ENCODE results near the gene DLST.
"Not testable (repeated sequence)": the region's sequence is repeated elsewhere in the genome, so short reads cannot be mapped to it uniquely, and the experiment has no call there.

The DLST gene

DNA sequence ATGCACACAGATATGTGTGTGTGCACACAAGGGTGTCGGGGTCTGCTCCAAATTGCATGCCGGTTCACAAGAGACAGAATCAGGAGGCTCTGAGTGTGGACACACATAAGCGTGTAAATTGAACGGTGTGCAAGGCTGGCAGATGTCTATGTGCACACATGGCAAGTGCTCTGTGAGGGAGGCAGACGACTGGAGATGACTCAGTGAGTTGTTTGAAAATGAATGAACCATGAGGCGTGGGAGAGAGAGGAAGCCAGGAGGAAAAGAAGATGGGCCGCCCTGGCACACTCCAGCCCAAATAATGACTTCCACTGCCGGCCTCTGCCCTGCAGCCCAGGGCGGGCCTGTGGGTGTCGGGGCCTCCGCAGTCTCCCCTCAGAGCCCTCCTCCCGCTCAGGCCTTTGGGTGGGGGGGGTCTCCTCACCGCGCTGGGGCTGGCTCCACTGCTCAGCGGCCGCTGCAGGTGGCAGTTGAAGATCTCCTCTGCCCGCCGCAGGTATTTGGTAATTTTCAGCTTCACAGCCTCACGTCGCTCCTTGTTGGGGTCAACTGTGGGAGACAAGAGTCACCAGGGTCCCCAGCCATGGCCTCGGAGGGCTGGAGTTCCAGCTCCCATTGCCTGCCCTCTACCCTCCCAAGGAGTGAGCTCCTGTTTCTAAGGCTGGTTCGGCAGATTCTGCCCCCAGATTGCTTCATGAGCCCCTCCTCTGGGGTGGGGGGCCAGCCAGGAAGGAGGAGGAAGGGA is 37.9 kb downstream of the DLST start:
- DNase-seq: peak; percentile 35

DNA sequence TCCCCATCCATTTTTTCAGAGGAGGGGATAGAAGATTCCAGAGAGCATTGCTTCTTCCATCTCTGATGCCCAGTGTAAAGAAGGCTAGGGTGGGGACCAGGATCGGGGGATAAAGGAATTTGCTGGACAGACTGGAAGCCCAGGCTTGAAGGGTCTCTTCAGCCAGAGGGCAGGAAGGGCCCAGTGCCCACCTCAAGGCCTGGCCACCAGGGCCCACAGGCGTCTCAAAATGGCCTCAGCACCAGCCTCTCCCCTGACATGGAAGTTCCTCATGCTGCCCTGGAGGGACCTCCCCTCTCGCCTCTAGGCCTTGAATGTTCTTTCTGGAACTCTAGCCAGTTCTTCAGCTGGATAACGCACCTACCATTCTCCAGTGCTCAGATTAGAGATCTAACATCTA is 38.6 kb downstream of the DLST start:
- no peak for DNase-seq

DNA sequence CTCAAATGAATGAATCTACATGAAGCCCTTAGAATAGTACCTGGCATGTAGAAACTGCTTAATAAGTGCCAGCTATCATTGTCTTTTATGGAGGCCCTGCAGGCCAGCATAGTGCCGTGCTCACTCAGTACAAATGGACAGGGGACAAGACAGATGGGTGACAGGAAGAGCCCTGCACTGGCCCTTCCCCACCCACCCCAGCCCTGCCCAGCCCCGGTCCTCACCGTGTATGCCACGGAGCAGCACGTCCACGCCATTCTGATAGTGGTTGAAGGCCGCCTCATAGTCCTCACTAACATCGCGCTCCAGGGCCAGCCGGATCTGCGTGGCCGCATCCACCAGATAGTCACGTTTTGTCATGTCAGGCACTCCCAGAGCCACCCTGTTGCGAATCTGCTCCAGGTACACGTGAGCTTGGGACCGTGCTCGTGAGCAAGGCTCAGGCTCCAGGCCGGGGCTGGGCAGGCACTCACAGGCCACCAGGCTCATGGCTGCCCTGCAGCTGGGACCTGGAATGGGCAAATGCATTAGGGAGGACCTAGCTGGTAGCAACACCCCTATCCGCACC is 39.4 kb downstream of the DLST start:
- DNase-seq: no peak

DNA sequence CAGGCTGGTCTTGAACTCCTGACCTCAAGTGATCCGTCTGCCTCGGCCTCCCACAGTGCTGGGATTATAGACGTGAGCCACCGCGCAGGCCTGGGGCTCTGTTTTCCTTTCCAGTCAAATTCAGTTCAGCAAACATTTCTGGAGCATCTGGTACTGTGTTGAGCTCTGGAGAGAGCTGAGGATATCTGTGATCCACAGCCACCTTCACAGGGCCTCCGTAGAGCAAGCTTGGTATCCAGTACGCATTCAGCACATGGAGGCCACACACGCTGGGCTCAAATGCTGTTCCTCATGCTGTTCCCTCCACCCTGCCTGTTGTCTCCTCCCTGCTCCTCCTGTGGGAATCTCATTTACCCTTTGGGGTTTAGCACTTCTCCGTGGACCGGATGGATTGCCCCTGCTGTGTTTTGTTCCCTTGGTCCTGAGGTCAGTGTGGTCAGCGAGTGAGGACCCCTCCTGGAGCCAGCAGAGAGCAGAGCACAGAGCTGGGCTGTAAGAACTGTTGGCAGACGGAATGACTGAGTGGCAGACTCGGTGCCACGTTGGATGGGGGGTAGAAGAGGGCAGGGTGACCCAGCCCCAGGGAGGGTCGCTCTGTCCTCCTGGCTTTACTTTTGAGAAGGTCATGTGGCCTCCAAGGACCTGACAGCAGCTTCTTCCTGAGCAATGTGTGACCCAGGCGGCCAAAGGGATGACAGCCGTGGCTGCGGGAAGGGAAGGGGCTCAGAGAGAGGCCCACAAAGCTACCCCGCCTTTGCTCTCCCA is 40.5 kb downstream of the DLST start:
- no peak for DNase-seq

DNA sequence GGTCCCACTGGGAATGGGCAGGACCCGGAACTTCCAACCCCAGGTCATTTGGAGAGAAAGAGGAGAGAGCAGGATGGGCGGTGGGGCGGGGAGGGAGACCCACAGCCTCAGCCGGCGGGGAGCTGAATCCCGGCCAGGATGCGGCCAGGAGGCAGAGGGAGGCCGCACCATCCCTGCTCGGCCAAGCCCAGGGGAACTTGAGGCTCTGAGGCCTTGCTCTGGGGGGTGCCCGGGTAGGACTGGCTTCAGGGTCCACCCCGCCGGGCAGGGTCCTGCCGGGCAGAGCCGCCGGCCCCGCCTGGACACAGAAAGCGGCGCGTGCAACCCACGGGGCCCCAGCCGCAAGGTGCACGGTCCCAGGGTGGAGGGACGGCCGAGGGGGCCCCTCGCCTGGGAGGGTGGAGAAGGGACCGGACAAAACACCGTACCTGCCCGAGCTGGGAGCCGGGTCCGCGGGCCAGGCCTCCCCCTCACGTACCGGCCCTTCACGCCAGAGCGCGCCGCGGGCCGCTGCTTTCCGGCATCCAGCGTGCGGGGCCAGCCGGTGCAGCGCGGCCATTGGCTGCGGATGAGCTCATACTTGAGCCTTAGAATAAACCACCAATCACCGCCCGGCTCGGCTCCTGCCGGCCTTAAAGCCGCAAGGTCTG is 41.2 kb downstream of the DLST start, which contains the start of gene RPS6KL1:
RPS6KL1 (minus strand) TSS at position 509 of the 650 bp plus-strand sequence. CDS start 1,719 bp downstream, outside the sequence.
- DNase-seq: peak; percentile 78

DNA sequence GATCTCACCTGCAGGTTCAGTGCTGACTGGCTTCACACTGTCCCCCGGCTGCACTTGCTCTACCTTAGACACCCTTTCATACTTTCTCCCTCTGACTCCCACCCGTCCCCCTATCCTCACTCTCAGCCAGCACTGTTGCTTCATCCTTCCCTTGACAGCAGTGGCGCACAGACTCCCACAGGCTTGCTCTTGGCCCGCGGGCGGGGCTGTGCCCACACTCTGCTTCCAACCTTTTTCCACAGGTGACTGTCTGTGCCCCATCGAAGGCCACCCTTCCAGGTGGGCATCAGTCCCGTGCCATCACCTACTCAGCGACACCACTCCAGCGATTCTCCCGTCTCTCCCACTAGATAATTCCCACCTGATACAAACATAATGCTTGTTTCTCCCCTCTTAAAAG is 42.3 kb downstream of the DLST start:
- no peak for DNase-seq

DNA sequence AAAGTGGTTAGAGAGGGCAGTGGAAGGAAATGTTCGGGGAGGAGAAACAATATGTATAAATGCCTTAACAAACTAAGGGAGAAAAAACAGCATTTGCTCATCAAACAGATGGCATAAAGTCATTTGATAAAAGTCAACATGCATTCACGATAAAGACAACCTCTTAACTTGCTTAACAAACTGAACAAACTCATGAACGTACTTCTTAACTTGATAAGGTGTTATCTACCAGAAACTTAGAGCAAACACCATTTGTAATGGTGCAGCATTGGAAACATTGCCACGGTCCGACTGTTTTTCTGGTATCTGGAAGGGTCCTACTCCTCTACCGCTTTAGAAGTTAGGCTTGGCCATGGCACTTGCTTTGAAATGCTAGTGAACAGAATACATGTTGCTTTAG is 45.5 kb downstream of the DLST start:
- no peak for DNase-seq

DNA sequence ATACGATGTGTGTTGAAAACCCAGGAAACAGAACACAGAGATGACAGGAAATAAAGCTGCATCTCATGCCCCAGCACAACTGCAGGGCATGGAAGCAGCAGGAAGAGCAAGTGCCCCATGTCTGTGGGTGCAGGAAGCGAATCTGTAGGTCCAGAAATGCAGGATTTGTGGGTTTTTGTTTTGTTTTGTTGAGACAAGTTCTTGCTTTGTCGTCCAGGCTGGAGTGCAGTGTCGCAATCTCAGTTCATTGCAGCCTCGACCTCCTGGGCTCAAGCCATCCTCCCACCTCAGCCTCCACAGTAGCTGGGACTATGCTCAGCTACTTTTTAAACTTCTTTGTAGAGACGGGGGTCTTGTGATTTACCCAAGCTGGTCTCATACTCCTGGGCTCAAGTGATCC is 47.5 kb downstream of the DLST start:
- no peak for DNase-seq

DNA sequence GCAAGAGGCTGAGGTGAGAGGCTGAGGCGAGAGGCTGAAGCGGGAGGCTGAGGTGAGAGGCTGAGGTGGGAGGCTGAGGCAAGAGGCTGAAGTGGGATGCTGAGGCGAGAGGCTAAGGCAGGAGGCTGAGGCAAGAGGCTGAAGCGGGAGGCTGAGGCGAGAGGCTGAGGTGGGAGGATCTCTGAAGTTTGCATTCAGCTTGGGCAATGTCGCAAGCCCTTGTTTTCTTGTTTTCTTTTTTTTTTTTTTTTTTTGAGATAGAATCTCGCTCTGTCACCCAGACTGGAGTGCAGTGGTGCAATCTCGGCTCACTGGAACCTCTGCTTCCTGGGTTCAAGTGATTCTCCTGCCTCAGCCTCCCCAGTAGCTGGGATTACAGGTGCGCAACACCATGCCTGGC is 50.0 kb downstream of the DLST start:
- not testable (repeated sequence) for DNase-seq

DNA sequence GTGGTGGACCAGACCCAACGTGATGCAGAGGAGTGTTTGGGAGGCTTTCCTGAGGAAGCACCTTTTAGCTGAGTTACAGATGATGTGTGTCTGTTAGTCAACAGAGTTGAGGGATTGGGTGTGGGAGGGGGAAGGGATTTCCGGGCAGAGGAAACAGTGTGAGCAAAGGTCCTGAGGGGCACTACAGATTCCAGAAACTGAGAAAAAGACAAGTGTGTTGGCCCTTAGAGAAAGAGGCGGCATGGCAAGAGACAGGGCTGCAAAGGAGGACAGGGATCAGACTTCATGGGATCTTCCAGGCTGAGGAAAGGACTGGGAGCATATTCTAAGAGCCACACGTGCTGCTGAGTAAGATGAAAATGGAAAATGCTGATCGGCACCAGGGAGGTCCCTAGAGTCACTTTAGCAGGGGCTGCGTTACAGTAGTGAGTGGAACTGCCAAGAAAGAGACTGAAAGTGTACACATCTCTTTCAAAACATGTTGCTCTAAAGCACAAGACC is 50.7 kb downstream of the DLST start:
- peak; percentile 62 for DNase-seq

DNA sequence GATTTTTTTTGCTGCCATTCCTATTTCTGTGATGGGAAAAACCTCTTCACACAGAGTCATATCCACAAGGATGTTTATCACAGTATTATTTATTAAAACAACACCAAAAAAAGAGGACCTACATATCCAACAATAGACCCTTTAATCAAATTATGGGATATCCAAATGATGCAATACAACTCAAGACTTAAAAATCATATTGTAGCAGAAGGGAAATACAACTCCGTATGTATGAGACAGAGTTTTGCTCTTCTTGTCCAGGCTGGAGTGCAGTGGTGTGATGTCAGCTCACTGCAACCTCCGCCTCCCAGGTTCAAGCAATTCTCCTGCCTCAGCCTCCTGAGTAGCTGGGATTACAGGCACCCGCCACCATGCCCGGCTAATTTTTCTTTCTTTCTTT is 51.2 kb downstream of the DLST start:
- not testable (repeated sequence) for DNase-seq

DNA sequence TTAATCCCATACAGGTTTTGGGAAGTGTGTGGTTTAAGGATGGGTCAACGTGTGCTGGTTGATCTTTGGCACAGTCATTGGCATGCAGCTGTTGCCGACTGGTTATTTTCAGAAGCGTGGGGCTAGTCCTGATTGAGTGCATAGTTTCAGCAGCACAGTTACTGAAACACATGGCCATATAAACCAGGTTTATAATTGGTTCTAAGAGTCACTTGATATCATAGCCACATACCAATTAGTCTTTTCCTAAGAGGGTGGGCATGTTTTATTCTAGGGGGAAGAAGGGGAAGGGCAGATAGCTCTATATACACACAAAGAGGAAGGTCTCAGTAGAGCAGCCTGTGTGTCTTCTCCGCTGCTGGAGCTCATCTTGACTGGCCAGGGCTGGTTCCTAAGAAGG is 52.3 kb downstream of the DLST start:
- no peak for DNase-seq

DNA sequence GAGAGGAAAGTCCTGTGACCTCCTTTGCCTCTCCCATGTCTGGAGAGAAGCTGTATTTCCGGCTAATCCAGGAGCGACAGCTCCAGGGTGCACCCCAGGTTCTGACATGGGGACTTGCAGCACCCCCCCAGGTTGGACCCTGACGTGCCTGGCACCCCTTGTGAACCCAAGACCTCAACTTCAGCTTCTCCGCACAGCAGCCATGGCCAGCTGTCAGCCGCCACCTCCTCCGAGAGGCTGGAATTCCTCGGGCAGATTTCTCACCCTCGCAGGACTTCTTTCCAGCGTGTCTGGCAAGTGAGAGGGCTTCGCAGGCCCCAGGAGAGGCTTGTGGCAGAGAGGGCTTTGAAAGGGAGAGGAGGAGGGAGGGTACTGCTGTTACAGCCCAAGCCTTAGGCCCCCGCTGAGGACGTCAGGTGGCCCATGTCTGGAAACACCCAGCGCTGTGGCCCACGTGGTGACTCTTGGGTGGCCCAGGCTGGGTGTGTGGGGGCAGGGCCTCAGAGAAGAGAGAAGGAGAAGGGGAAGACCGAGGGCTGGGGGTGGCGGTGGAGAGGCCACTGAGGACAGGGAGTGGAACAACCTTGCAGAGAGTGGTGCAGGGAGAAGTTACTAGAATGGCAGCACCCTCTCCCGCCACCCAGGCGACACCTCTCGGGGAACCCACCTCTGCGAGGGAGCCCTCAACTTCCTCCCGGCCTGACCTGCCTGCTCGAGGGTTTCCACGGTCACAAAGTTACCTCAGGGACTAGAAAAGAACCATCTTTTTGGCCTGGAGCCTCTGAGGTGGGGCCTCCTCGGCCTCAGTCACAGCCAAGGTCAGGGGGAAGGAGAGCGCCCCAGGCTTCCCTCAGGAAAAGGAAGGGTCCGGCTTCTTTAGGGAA is 53.0 kb downstream of the DLST start:
- DNase-seq: no peak

DNA sequence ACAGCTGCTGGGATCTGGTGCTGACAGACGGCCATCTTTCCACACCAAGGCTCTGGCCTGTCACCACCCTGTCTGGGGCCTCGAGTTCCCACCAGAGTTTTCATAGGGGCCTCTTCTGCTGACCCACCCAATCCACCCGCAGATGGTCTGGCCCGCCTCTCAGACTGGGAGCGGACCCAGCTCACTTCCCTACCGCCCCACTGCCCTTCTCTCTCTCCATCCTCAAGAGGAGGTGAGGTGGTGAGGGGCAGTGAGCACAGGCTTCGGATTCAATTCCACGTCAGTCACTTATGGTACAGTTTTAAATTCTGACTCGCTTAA is 53.6 kb downstream of the DLST start:
- DNase-seq: no peak

DNA sequence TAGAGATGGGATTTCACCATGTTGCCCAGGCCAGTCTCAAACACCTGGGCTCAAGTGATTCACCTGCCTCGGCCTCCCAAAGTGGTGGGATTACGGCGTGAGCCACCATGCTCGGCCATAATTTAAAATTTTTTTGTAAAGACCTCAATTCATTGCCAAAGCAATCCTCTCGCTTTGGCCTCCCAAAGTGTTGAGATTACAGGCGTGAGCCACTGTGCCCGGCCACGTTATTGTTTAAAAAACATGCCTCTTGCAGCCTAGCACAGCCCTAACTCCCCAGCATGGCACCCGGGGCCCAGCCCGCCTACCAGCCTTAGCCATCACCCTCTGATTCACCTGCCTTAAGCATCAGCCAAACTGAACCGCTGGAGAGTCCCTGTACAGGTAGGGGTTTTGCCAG is 54.4 kb downstream of the DLST start:
- no peak for DNase-seq

DNA sequence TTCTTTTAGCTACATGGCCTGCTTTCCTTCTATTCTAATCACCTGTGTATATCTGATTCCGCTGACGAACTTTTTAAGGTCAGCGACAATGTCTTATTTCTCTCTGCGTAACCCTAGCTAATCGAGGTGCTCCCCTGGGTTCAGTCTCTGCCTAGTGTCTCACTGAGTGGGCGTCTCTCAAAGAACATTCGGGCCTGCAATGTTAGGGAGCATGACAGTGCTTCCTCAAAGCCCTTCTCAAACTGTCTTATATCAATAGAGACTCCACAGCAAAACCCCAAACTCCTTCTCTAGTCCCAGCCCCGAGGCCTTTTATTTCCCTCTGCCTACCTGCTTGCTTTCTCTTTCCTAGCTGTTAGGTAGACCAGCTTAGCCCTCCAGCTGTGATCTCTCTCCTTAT is 55.0 kb downstream of the DLST start:
- DNase-seq: no peak

DNA sequence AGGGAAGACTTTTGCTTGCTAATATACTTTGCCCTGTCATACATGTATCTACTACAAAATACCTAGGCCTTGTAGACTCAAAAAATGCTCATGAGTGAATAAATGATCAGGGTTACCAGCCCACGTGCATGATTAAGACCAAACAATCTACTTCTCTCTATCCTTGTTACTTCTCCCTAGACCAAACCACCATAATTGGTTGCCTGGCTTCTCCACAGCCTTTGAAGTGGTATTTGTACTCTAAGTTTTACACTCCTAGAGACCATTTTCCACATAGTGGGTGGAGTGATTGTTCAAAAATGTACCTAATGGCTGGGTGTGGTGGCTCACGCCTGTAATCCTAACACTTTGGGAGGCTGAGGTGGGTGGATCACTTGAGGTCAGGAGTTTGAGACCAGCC is 55.5 kb downstream of the DLST start:
- no peak for DNase-seq

DNA sequence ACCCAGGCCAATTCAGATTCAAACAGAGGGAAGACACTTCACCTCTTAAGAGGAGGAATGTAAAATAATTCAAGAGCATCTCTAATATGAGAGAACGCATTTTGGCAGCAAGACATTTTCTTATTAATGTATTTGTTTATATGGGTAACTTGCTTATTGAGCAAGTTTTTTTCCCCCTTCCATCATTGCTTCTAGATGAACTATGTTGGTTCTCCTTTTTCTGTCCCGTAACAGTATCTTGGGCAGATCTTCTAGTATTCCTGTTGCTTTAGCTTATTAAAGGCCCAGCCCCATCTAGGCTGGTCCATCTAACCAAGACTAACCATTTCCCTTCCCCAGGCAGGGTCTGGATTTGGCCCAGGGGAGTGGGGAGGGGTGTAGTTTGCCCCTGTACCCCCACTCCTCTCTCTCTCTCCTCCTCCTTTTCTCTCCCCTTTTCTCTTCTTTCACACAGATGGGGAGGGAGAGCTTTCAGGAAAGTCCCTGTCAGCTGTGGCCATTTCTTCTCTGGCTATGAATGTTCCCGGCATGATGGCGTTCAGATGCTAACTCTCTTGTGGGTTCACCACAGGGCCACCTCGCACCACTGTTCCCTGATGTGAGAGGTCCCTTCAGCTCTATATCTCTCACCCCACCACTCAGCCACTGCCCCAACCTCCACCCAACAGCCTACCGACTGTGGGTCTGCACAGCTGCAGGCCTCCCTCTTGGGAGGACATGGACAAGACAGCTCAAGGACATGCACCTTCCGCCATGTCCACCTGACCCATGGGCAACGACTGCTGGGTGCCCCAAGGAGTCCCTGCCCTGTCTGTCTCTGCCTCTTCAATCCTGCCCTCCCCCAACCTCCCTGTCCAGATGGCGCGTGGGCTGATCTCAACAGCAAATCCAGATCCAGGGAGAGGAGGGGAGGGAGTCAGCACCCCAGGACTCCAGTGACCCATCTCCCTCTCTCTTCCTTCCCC is 57.1 kb downstream of the DLST start:
- peak; percentile 47 for DNase-seq

DNA sequence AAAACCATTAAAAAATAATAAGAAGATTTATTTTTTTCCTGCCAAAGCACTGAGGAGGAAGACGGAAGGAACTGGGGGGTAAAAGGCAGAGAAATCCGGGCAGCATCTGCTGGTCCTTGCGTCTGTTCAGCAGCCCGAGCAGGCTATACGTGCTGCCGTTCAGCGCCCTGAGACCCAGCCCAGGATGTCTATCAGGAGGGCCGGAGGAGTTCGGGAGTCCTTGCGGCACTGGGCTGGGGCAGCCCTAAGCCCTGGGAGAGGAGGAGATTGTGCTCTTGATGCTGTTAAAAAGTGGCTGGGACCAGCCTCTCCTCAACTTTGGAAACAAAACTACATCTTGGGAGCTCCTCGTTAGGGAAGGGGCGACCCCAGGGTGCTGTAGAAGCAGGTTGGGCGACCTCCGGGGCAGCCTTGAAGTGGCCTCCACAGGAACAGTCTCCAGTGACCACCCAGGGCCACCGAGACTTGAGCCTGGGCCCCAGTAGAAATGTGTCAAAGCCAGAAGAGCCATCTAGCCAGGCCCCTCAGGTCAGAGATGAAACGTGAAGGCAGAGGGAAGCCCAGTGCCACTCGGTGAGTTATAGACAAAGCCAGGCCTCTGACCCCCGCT is 59.3 kb downstream of the DLST start:
- no peak for DNase-seq

DNA sequence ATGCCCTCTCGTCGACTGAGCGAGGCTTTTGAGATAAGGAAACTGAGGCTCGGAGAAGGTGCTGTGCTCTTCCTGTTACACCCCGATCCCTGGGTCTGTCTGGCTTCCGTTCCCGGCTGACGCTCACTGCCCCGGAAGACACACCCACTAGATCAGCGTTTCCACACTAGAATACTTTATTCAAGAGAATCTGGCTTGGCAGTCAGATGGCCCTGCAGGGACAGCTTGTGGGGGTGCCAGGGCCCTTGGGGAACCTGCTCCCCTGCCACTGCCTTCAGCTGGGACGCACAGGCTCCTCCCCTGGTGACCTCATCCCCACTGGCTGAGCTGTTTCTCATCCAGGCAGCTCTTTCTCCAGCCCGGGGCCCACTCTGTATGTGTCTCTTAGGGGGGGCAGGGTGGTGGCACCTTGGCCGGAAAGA is 60.0 kb downstream of the DLST start:
- DNase-seq: peak; percentile 82

DNA sequence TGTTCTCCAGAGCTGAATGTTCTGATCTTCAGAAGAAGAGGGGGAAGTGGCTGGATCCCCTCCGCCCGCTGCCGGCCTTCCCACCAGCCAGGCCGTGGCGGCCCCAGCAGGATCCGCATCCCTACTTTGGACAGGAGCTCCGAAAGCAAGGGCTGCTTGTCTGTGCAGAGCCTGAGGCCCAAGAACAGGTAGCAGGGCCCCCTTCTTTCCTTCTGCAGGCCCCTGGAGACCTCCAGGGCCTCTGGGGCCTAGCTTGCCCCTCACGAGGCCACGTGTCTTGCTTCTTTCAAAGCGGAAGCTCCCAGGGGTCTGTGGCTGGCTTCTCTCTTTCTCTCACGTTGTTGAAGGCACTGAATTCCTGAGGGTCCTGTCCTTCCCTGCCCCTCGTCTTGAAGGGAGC is 60.5 kb downstream of the DLST start:
- no peak for DNase-seq

All from inflammatory macrophage treated with lipopolysaccharide for 4 hours (primary cell).